ENCODE results near the gene ECT2.
"Not testable (repeated sequence)": the region's sequence is repeated elsewhere in the genome, so short reads cannot be mapped to it uniquely, and the experiment has no call there.

ECT2 gene

GRCh38 chr3:172739462-172739861 lies 11.1 kb upstream of the ECT2 start:
- no peak for DNase-seq

DNA sequence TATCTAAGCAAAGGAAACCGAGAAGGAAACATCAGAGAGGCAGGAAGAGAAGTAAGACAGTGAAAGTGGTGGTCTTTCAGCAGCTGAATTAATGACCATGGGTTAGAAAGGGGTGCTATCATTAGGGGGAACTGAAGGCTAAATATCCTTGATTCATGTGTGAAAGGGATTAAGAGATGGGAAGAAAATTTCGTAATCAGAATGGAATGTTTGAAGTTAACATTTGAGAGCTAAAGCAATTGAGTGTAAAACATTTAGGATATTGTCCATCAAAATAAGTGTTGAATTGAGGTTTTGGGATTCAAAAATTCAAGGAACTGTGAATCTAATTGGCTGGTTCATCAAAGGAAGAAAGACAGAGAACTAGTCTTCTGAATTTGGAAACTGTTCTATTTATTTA lies 4.1 kb upstream of the ECT2 start:
- no peak for DNase-seq

GRCh38 chr3:172749230-172749965 lies 1.1 kb upstream of the ECT2 start:
- DNase-seq: no peak

DNA sequence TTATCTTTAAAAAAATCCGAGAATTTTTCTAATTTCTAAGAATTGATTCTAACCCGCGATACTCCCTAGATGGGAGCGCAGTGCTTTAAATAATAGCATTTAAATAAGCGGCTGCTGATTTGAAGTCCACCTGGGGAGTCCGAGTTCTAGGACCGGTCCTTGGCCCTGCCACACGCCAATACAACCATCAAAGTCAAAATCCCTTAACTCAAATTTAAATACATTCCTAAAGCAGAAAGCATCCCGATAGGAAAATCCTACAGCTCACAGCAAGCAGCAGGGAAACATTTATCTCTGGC lies 508 bp upstream of the ECT2 start:
- no peak for DNase-seq

GRCh38 chr3:172751175-172751704 lies 714 bp downstream of the ECT2 start:
- DNase-seq: no peak

DNA sequence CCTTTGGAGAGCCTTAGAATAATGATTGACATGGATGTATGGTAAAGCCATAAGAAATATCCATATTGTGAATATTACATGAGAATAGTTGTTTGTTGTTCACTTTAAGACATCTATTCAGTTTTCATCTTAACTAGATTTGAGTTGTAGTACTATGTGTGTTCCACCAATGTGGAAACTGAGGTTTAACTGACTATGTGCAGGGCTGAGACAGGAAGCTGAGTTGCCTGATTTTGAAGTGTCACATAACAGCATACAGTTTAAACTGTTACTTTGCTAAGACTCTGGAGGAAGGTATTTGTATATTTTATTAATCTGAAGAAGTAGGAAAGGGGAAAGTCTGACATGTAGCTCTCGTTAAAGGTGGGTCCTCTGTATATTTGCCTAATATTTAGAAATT lies 2.1 kb downstream of the ECT2 start:
- no peak for DNase-seq

- no peak for DNase-seq
Measured at GRCh38 chr3:172753125-172753524, 2.6 kb downstream of the ECT2 start.

- not testable (repeated sequence) for DNase-seq
Measured at GRCh38 chr3:172760416-172760815, 9.9 kb downstream of the ECT2 start.

DNA sequence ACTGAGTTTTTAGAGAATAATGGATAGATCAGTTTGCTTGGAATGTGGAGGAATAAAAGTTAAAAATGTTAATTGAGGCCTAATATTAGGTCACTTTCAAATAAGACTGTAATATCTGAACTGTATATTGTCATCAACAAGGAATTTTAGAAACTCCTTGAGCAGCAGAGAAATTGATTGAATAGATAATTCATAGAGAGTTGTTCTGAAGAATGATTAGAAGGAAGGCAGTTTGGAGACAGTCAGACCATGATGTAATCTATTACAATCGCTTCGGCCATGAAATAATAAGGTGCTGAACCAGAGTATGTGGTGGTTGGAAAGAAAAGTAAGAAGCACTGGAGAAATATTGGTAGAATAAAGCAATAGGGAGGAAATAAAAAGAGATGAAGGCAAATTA lies 15.7 kb downstream of the ECT2 start:
- DNase-seq: no peak

DNA sequence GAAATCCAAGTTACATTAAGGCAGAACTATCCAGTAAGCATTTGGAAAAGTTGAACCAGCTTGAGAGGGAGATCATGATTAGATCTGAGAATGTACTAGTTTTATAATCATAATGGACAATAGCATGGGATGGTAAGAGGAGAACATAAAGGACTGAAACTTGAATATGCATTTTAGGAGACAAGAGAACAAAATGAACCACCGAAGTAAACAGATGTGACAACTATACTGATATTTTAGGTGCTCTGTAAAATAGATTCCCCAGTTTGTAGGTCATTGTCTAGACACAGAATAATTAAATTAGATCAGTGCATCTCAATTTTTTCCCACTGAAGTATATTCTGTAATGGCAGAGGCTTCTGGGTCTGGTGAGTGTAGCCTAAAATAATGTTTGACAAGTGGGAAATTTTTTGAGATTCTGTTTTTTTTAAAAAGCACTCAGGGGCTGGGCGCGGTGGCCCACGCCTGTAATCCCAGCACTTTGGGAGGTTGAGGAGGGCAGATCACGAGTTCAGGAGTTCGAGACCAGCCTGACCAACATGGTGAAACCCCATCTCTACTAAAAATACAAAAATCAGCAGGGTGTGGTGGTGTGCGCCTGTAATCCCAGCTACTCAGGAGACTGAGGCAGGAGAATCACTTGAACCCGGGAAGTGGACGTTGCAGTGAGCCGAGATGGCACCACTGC lies 16.3 kb downstream of the ECT2 start:
- no peak for DNase-seq

GRCh38 chr3:172770382-172770781 lies 19.9 kb downstream of the ECT2 start:
- DNase-seq: no peak

DNA sequence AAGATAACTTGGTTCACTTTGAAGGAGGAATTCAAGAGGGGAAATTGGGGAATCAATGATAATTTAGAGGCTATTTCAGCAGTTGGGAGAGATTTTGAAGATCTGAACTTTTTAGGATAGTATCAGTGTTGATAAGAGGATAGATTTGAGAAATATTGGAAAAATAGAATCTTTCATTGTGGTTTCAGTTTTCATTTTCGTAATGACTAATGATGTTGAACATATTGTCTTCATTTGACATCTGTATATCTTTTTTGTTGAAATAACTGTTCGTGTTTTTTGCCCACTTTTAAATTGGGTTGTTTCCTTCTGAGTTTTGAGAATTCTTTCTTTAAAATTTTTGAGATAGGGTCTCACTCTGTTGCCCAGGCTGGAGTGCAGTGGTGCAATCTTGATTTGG lies 21.1 kb downstream of the ECT2 start:
- no peak for DNase-seq

- DNase-seq: no peak
Measured at GRCh38 chr3:172776049-172776717, 25.7 kb downstream of the ECT2 start.

GRCh38 chr3:172777901-172778300 lies 27.4 kb downstream of the ECT2 start:
- DNase-seq: no peak

GRCh38 chr3:172782235-172782634 lies 31.7 kb downstream of the ECT2 start:
- no peak for DNase-seq

- no peak for DNase-seq
Measured at GRCh38 chr3:172786036-172786435, 35.5 kb downstream of the ECT2 start.

- DNase-seq: no peak
Measured at GRCh38 chr3:172787019-172787418, 36.5 kb downstream of the ECT2 start.

GRCh38 chr3:172787746-172788145 lies 37.2 kb downstream of the ECT2 start:
- DNase-seq: no peak

DNA sequence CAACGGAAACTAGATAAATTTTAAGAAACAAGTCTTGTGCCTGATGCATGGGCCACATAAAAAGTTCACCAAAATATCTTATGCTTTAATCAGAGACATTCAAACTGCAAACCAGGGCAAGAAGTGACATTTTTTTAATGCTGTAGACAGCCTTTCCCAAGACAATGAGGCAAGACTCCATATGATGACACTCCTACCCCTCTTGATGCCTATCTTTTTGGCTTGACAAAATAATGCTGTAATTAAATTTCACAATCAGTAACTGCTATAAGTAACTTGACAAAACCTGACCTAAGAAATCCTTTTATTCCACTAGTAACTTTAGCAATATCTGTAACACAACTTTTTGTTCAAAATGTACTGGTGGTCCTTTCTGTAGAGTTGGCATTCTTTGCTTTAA lies 48.7 kb downstream of the ECT2 start:
- DNase-seq: no peak

DNA sequence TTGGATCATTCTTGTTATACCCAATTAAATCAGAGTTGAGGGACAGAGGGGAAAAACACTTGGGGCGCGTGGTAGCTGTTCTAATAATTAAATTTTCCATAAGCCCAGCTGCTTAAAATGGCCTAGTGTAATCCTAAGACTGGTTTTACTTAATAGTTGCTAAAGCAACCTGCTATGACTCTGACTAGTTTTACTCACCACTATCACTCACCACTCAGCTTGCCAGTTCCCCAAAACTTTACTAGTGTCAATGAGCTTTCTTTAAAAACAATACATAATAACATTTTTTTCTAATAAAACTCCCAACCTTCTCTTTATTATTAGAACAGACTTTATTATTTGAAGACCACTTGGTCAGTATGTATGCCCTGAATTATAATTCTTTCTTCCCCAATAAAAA lies 49.6 kb downstream of the ECT2 start:
- no peak for DNase-seq

DNA sequence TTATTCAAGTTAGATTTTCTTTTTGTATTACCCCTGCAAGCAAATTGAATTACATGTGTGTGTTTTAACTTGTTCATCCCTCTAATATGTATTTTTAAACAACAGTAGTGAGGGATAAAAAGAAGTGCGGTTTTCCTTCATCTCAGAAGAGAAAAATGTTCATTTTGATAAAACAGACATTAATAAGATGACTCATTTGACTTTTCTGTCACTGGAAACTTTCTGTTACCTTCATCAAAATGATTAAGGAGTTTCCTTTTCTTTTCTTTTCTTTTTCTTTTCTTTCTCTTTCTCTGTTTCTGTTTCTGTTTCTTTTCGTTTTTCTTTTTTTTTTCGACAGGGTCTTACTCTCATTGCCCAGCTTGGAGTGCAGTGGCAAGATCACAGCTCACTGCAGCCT lies 53.0 kb downstream of the ECT2 start:
- no peak for DNase-seq

GRCh38 chr3:172804323-172804722 lies 53.8 kb downstream of the ECT2 start:
- DNase-seq: no peak

- no peak for DNase-seq
Measured at GRCh38 chr3:172808969-172809546, 58.5 kb downstream of the ECT2 start.

GRCh38 chr3:172811099-172811498 lies 60.6 kb downstream of the ECT2 start:
- no peak for DNase-seq
